Liver (tissue), 3 donors: Measurements from ENCODE around the gene KCNJ5.

Source experiments
- CTCF ChIP-seq: fragments of 150-350 bp; IDR thresholded peaks from 2 replicates; pipeline ENCODE4 v1.5.1; 2017; ENCODE audit warnings: improper control_type of control experiment, low read depth, low read length; ENCODE audit not compliant: missing input control
- FOXA1 ChIP-seq: IDR thresholded peaks from 2 replicates; pipeline ENCODE4 v1.6.1; 2016; ENCODE audit warnings: antibody characterized with exemption
- GABPA ChIP-seq, 2 donors: IDR thresholded peaks in 1 of 2; conservative IDR thresholded peaks in 1 of 2; 2 replicates each; pipeline ENCODE4 v1.6.1; 2016; ENCODE audit warnings: antibody characterized with exemption in 2 of 2, mild to moderate bottlenecking in 1 of 2, moderate library complexity in 1 of 2
- REST ChIP-seq: IDR thresholded peaks from 2 replicates; pipeline ENCODE4 v1.6.1; 2016; ENCODE audit warnings: antibody characterized with exemption, mild to moderate bottlenecking
- YY1 ChIP-seq: IDR thresholded peaks from 2 replicates; pipeline ENCODE4 v1.6.1; 2016; ENCODE audit warnings: antibody characterized with exemption, mild to moderate bottlenecking
- ZBTB33 ChIP-seq: IDR thresholded peaks from 2 replicates; pipeline ENCODE4 v1.6.1; 2016; ENCODE audit warnings: antibody characterized with exemption
- donor health status: healthy.
- donor health status: healthy.

GRCh38 chr11:128968916-128969315, 77.8 kb downstream of the KCNJ5 start:
- TF ChIP-seq GABPA (IDR thresholded peaks at IDR 0.05 in 1 of 2, conservative IDR thresholded peaks at IDR 0.05 in 1 of 2) = no peak
- TF ChIP-seq REST = no peak
- no peak for TF ChIP-seq YY1
- no peak for TF ChIP-seq CTCF
- no peak for TF ChIP-seq FOXA1
- no peak for TF ChIP-seq ZBTB33
